GM21390 (cell line): ENCODE measurements around the gene CALY.
"Not testable (repeated sequence)": the region's sequence is repeated elsewhere in the genome, so short reads cannot be mapped to it uniquely, and the experiment has no call there.

Experiments used
- ATAC-seq: cut with Tn5 transposase; IDR thresholded peaks from one replicate; pipeline ENCODE4 v1.9.1; 2021; ENCODE audit not compliant: unreplicated experiment

The CALY gene

DNA sequence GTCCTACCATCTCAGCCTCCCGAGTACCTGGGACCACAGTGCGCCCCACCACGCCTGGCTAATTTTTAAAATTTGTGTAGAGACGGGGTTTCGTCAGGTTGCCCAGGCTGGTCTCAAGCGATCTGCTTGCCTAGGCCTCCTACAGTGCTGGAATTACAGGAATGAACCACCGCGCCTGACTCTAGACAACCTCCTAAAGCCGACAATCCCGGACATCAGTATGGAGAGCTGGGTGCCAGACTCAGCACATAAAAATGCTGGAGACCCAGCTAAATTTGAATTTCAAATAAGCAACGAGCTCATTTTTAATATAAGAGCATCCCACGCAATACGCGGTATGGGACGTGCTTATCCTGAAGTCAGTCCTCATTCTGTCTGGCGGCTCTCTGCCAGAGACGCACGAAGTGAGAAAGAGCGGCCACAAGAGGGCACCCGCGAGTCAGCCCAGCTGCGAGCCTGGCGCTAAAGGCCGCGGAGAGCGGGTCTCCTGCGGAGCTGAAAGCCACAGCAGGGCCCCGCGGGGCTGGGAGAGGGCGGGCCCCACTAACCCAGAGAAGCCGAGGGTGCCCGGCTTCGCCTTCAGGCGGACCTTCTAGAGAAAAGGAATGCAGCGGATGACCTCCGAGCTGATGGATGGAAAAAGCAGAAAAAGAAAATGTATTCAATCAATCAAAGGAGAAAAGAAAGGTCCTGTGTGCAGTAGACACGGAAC is 7.0 kb downstream of the CALY start:
- peak; percentile 82 for ATAC-seq

DNA sequence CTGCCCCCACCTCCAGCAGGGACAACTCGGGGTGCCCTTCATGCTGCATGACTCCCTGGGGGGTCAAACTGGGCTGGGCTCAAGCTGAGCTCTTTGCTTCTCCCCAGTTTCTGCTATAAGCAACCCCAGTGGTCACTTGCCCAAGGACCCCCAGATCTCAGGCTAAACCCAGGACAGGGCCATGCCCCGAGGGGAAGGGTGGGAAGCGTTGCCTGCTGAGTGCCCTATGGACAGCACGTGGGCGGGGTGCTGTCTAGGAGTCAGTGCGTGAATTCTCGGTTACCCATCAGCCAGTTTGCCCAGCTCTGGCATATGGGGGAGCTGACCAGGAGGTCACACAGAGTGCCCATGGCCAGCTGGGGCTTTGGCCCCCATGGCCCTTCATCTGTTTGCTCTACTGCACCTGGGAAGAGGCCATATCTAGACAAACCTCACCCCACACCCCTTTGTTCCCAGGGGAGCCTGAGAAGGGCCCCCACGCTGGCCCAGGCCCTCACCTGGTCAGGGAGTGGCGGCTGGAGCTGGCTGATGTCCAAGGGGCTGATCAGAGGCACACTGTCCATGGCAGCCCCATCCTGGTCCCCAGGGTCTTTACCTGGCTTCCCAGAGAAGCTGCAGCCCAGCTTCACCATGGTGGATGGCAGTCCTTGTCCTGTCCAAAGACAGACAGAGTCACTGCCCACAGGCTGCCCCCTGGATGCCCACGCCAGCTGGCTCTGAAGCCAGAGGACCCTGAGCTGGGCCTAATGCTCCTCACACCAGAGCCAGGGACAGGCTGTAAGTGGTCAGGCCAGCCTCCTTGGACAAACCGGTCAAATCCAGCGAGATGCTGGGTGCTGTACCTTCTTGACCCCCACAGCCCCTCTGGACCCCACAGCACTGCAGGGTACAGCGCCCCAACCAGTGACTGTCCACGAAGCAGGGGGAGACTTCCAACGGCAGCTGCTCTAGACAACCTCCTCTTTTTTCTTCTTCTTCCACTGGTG is 8.0 kb downstream of the CALY start:
- ATAC-seq: no peak

DNA sequence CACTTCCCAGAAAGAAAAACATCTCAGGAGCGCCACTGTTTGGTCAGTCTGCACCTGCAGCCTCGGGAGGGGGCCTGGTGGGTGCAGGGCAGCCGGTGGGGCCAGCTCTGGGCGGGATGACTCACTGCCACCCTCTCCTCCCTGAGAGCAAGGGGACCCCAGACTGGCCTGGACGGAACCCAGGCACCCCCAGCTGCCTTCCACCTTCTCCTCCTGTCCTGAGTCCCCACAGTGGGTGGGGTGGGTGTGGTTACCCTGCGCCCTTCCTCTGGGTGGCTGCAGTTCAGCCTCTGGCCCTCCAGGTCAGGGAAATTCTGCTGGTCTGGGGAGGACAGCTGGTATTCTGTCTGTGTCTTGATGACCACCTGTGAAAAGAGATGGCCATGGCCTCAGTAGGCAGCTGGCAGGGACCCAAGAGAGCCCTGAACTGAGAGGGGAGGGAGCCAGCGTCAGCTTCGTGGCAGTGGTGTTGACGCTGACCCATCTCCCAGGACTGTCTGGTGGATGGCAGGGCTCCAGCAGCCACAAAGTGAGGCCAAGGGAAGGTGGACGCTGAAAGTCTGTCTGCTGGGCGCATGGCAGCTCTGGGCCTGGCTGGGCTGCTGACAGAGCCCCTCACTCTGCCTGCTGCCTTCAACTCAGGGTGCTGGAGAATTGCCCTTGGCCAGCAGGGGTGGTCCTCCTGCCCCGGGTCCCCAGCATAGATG is 8.9 kb downstream of the CALY start:
- no peak for ATAC-seq

DNA sequence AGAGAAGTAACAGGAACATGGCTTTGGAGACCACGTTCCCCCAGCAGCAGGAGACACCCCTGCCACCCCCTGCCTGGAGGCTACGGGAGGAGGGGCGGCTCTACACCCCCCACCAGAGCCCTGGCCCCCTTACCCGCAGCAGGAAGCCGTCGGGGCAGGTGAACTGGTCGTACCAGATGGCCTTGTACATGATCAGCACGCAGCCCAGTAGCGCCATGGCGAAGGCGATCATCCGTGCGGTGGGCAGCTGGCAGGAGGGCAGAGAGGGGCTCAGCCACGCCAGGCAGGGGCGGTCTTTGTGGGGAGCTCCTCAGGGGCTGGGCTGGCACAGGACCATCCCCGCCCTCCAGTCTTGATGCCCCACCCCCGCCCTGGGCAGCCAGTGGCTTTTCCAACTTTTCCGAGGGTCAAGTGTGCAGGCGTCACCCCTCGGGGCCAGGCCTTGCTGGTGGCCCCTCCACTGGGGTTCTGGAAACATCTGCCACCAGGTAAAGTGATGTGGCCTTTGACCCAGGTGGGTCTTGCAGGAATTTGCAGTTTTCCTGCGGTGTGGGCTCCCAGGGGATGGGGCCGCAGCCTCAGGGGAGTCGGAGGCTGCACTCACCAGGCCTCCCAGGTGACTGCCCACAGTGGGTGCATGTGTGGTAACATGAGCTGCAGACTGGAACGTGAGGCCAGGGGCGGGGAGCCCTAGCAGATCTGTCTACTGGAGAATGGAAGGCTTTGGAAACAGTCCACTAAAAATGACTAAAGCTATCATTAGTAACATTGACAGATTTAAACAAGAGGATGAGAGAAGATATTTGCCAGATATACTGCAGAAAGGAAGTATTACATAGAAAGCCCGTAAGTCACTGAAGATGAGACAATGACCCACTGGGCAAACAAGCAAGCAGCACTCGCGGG is 9.7 kb downstream of the CALY start:
- ATAC-seq: no peak

DNA sequence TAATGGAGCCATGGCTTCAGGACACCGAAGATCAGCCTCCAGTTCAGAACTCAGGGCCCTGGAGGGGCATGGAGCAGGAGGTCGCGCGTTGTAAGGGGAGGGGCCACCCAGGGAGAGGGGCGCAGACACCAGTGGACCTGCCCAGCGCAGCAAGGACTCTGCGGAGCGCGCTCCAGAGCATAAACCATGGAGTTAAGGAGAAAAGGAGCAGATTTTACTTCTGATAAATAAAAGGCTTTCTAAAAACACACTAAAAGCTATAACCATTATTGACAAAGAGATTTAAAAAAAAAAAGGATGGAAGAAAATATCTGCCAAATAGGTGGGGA is 10.5 kb downstream of the CALY start:
- ATAC-seq: no peak

DNA sequence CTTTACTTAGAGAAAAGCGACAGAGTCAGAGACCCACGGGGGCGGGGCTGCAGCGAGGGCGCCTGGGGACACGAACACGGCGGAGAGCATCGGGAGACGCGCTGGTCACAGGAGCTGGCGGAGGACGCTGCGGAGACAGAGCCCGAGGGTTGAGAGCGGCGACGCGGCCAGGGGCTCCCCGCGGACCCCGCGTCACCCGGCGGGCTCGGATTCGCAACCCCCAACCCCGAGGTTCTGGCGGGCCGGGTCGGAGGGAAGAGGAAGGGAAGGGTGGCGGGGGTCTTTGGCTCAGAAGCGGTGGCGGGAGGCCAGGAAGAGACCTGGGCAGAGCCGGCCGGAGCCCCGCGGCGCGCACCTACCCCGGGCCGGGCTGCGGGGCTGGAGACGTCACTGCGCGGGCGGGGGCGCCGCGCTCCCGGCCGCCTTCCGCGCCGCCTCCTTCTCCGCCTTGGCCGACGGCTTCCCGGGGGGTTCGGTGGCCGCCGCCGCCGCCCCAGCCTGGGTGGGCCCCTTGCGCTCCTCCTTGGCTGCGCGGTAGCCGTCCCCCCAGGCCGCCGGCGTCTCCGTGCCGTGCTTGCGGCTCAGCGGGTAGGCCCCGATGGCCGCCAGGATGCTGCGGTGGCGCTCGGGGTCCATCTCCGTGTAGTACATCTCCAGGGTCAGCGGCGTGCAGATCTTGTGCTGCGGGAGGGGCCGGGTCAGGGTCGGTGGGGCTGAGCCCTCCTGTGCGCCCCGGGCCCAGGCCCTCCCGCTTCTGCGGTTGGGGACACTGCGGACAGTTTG is 11.1 kb downstream of the CALY start:
- ATAC-seq: no peak

DNA sequence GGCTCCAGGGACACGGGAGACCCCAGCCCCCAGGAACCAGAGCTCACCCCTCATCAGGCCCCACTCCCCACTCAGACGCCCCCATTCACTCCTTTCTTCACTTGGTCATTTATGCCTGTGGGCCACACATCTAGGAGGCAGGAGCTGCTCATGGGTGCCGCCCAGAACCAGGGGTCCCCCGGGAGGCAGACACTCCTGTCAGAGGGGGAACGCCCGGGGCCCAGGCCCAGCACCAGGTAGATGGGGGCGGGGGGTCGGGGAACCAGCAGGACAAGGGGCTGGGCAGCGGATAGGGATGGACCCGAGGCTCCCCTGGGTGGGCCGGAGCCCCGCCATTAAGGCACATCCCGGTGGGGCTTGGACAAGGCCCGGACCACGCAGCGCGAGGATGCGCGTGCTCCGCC is 11.8 kb downstream of the CALY start:
- no peak for ATAC-seq

DNA sequence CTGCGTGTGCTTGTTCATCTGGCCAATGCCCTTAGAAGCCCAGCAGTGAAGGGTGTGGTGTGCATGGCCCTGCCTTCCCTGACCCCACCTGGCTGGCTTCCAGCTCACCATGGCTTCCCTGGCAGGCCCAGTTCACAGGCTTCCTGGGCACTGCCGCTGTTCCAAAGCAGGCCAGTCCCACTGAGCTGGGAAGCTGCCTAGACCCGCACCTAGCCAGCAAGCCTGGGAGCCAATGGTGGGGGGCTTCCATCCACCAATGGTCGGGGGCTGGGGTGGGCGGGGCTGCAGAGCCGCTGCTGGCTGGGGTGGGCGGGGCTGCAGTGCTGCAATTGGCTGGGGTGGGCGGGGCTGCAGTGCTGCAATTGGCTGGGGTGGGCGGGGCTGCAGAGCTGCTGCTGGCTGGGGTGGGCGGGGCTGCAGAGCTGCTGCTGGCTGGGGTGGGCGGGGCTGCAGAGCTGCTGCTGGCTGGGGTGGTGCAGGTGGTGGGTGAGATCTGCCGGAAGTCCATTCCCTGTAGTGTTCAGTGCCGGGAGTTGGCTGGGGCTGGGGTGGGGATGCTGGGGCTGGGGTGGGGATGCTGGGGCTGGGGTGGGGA is 12.4 kb downstream of the CALY start:
- ATAC-seq: no peak

DNA sequence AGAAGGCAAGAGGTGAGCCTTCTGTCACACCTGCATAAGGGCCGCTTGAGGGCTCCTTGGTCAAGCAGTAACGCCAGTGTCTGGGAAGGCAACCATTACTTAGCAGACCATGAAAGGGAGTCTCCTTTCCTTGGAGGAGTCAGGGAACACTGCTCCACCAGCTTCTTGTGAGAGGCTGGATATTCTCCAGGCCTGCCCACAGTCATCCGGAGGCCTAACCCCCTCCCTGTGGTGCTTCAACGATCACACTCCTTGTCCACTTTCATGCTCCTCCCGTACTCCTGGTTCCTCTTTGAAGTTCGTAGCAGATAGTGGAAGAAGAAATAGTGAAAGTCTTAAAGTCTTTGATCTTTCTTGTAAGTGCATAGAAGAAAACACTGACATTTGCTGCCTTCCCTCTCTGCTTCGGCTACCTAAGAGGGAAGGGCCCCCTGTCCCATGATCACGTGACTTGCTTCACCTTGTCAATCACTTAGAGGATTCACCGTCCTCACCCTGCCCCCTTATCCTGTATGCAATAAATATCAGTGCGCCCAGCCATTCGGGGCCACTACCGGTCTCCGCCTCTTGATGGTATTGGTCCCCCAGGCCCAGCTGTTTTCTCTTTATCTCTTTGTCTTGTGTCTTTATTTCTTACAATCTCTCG is 14.5 kb downstream of the CALY start:
- not testable (repeated sequence) for ATAC-seq

DNA sequence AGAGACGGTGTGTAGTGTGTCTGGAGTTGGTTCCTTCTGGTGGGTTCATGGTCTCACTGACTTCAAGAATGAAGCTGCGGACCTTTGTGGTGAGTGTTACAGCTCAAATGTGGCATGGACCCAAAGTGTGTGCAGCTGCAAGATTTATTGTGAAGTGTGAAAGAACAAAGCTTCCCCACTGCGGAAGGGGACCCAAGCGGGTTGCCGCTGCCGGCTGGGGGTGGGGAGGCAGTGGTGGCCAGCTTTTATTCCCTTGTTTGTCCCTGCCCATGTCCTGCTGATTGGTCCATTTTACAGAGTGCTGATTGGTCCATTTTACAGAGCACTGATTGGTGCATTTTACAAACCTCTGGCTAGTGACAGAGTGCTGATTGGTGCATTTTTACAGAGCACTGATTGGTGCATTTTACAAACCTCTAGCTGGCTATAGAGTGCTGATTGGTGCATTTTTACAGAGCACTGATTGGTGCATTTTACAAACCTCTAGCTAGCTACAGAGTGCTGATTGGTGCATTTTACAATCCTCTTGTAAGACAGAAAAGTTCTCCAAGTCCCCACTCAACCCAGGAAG is 15.8 kb downstream of the CALY start:
- ATAC-seq: not testable (repeated sequence)

DNA sequence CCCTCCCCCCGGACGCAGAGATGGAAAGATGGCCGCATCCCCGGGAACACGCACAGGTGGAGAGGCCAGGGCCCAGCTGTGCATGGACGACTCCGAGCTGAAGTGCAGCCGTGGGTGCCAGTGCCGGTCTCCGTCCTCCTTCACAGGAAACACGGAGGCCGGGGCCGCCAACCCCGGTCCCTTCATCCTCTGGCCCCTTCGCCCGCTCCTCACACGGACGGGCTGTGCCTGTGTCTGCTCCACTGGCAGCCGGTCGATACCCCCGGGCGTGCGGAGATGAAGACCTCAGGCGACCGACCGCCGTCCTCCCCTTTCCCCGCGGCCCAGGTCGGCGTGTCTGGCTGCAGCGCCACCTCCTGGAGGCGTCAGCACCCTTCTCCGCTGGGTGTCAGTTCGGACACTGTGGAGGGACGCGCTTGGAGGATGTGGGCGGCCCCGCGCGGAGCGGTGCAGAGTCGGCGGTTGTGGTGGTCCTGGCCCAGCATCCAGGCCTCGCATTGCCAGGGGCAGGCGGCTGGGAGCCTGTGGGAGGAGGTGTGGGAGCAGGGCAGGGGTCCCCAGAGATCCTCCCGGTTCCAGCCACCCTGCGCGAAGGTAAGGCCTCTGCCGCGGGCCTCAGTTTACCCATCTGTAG is 18.1 kb downstream of the CALY start:
- no peak for ATAC-seq

DNA sequence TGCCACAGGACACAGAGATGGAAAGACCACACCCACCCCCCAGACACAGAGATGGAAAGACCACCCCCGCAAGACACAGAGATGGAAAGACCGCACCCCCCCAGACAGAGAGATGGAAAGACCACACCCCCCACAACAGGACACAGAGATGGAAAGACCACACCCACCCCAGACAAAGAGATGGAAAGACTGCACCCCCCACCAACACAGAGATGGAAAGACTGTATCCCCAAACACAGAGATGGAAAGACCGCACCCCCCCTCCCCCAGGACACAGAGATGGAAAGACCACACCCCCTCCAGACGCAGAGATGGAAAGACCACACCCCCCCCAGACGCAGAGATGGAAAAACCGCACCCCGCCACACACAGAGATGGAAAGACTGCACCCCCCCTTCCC is 20.0 kb downstream of the CALY start:
- no peak for ATAC-seq

DNA sequence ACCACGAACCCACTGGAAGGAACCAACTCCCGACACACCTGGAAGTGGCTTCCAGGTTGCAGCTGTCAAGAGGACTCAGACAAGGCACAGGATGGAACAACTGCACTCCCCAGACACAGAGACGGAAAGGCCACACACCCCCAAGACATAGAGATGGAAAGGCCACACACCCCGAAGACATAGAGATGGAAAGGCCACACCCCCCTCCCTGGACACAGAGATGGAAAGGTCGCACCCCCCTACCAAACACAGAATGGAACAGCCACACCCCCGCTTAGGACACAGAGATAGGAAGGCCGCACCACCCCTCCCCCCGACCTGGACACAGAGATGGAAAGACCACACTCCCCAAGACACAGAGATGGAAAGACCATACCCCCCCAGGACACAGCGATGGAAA is 20.4 kb downstream of the CALY start:
- no peak for ATAC-seq

DNA sequence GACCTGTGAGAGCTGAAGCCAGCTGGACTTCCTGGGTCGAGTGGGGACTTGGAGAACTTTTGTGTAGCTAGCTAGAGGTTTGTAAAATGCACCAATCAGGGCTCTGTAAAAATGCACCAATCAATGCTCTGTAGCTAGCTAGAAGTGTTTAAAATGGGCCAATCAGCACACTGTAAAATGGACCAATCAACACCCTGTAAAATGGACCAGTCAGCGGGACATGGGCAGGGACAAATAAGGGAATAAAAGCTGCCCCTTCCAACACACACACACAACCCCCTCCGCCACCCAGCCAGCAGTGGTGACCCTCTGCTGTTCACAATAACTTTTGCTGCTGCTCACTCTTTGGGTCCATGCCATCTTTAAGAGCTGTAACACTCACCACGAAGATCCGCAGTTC is 20.8 kb downstream of the CALY start:
- no peak for ATAC-seq

DNA sequence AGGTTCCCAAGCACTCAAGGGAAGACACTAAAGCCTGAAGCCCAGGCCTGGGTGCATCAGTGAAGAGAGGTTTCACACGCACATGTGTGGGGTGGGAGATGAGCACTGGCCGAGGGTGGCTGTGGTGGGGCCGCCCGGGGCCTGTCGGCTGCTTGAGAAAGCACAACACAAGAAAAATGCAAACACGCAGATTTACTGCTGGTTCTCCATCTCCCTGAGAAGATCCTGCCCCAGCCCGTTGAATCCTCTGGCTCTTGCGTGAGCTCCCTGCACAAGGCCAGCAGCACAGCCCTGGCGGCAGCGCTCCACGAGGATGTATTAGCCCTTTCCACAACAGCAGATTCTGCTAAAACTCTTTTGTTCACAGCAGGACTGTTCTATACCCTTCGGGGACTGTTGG is 21.8 kb downstream of the CALY start:
- ATAC-seq: no peak

DNA sequence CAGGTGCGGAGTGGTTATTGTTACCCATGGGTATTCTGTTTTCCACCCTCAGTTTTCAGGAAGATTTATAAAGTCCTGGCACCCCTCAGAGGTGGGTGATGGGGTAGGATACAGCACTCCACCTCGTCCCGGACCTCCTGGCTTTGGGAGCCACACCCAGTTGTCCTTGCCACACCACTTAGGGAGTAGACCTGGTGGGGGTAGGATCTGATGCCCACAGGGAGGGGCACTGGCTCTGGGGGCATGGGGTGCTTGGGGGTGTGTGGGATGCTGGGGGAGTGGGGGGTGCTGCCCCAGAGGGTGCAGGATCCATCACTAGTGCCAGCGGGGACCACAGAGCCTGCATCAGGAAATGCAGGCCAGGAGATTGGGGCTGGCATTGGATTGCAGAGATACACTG is 23.5 kb downstream of the CALY start:
- ATAC-seq: no peak

DNA sequence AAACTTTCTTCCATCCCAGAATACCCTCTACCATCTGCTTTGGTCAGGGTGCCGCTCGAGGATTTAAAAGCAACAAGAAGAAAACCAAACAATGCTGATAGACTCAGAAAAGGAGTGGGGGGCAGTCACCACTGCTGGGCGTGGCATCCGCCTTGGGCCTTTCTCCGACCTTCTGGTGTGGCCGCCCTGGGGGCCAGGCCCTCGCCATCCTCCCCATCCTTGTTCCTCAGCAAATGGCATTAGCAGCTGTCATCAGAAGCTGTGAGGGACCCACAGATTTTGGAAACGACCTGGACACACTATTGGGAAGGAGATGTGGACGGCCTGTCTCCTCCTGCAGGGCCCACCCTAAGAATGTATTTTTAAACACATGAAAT is 23.9 kb downstream of the CALY start:
- no peak for ATAC-seq

DNA sequence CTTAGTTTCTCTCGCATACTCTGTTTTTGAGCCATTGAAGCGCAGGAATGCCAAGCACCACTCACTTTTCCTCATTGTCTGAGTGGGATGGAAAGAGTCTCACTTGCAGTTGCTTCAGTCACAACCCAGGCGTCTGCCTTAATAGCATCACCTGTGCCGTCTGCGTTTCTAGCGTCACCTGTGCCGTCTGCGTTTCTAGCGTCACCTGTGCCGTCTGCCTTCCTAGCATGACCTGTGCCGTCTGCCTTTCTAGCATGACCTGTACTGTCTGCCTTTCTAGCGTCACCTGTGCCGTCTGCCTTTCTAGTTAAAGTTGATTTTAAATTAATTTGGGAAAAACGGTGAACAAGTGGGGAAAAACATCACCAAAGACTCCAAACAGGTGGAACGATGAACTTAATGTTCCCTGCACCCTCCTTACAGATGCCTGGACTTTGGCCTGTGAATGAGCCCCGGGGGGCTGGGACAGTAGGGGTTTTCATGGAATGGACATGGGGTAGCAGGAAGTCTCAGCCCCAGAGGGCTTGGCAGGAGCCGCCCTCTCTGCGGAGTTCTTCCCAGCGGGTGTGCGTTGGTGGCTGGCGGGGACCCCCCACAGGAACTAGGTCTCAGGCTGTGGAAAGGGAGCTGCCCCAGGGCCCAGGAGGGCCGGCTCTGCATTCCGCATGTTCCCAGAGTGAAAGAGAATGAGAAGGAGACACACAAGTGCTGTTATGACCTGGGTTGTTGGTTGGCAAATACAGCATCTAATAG is 24.5 kb downstream of the CALY start:
- no peak for ATAC-seq
